Neural crest cell (in vitro differentiated cells): ENCODE results near the gene SHH. TPM values are rescaled to one million over a fixed set of nuclear protein-coding genes. Genes with fewer than 3 reads are reported as not detected.
A peak's percentile ranks its signal among the peaks of the same experiment; 100 is the strongest.

Experiments used
- DNase-seq: peaks from one replicate; pipeline ENCODE4 v3.0.0; 2021; ENCODE audit warnings: low read depth, mixed read lengths, low spot score
- H3K27ac Mint-ChIP-seq: one replicate; pipeline ENCODE4 v1.8.0; 2021; ENCODE audit warnings: mild to moderate bottlenecking, mixed read lengths; ENCODE audit not compliant: unreplicated experiment
- H3K27me3 Mint-ChIP-seq: 2 replicates; pipeline ENCODE4 v1.8.0; 2021; ENCODE audit warnings: low read depth, mild to moderate bottlenecking, mixed read lengths
- H3K36me3 Mint-ChIP-seq: 2 replicates; pipeline ENCODE4 v1.8.0; 2021; ENCODE audit warnings: low read depth, mild to moderate bottlenecking, mixed read lengths
- H3K4me1 Mint-ChIP-seq: 2 replicates; pipeline ENCODE4 v1.8.0; 2021; ENCODE audit warnings: mixed read lengths
- H3K4me3 Mint-ChIP-seq: one replicate; pipeline ENCODE4 v1.8.0; 2021; ENCODE audit warnings: mild to moderate bottlenecking, mixed read lengths
- H3K9me3 Mint-ChIP-seq: 2 replicates; pipeline ENCODE4 v1.8.0; 2021; ENCODE audit warnings: mixed read lengths
- CTCF ChIP-seq: fragments of 200-600 bp; sonication (generic); conservative IDR thresholded peaks from 2 replicates; pipeline ENCODE4 v1.5.0; 2021; ENCODE audit warnings: antibody characterized with exemption, mild to moderate bottlenecking
- total RNA-seq: library from RNA; stranded (reverse); gene quantifications from 2 replicates; pipeline ENCODE4 v1.2.1, GENCODE V29; 2021

SHH gene
- total RNA-seq, 1 donor from 2014 or later, result not detected

GRCh38 chr7:155813125-155813524, 862 bp upstream of the SHH start:
- Mint-ChIP-seq H3K36me3 (no peaks in the 10 kb centered on the region), H3K27me3 (peaks cover 76% of the 10 kb centered on the region), H3K4me1 (peaks cover 25% of the 10 kb centered on the region), H3K4me3 (no peak overlapping the region), H3K9me3 (no peaks in the 10 kb centered on the region), H3K27ac (no peak overlapping the region)
- no peak for TF ChIP-seq CTCF
- DNase-seq, result no peak

- no peak overlapping the region for H3K27ac Mint-ChIP-seq
Measured at GRCh38 chr7:155811560-155811894, 736 bp downstream of the SHH start.

GRCh38 chr7:155810770-155811559, 1.3 kb downstream of the SHH start:
- no peak for TF ChIP-seq CTCF
- Mint-ChIP-seq H3K27me3 (peaks cover 91% of the 10 kb centered on the region), H3K4me1 (peaks cover 37% of the 10 kb centered on the region), H3K9me3 (no peaks in the 10 kb centered on the region), H3K36me3 (no peaks in the 10 kb centered on the region), H3K27ac (no peak overlapping the region), H3K4me3 (peak overlapping the region; percentile 79)
- DNase-seq, result no peak

More at GRCh38 chr7:155811560-155811894, 736 bp downstream of the SHH start:
- Mint-ChIP-seq H3K36me3 (no peaks in the 10 kb centered on the region), H3K4me3 (peak overlapping the region; percentile 79), H3K27me3 (peaks cover 88% of the 10 kb centered on the region), H3K9me3 (no peaks in the 10 kb centered on the region), H3K4me1 (peaks cover 37% of the 10 kb centered on the region)
- no peak for DNase-seq
- TF ChIP-seq CTCF, result no peak

GRCh38 chr7:155809947-155810769, 2.1 kb downstream of the SHH start:
- no peak for DNase-seq
- H3K4me3 Mint-ChIP-seq, result peak overlapping the region; percentile 79
- peaks cover 40% of the 10 kb centered on the region for H3K4me1 Mint-ChIP-seq
- no peak overlapping the region for H3K27ac Mint-ChIP-seq
- H3K27me3 Mint-ChIP-seq, result peaks cover 90% of the 10 kb centered on the region
- H3K9me3 Mint-ChIP-seq, result no peaks in the 10 kb centered on the region
- TF ChIP-seq CTCF, result no peak
- no peaks in the 10 kb centered on the region for H3K36me3 Mint-ChIP-seq

- no peaks in the 10 kb centered on the region for H3K9me3 Mint-ChIP-seq
- no peak for TF ChIP-seq CTCF
- peaks cover 93% of the 10 kb centered on the region for H3K27me3 Mint-ChIP-seq
- H3K36me3 Mint-ChIP-seq, result no peaks in the 10 kb centered on the region
- peak overlapping the region; percentile 85 for H3K4me3 Mint-ChIP-seq
- H3K4me1 Mint-ChIP-seq, result peaks cover 40% of the 10 kb centered on the region
- no peak overlapping the region for H3K27ac Mint-ChIP-seq
- DNase-seq, result no peak
Measured at GRCh38 chr7:155809332-155809946, 2.8 kb downstream of the SHH start.
